Effector memory CD8-positive, alpha-beta T cell (primary cell): ENCODE measurements around the gene ANKS1A.
A peak's percentile ranks its signal among the peaks of the same experiment; 100 is the strongest.

Experiments used
- ATAC-seq: fragments of 150-1000 bp; cut with Tn5 transposase; replicated peaks from 2 replicates; pipeline ENCODE4 v1.10.0; 2021; ENCODE audit warnings: mild to moderate bottlenecking, moderate library complexity
- DNase-seq, 3 experiments: peaks; one replicate each; pipeline ENCODE4 v3.0.0; 2021
- H3K27ac Mint-ChIP-seq, 2 donors: one replicate each; pipeline ENCODE4 v1.8.0; 2022; ENCODE audit warnings: mild to moderate bottlenecking in 2 of 2, mixed read lengths in 2 of 2, moderate library complexity in 2 of 2
- H3K27me3 Mint-ChIP-seq, 2 donors: one replicate each; pipeline ENCODE4 v1.8.0; 2022; ENCODE audit warnings: mixed read lengths in 2 of 2
- H3K36me3 Mint-ChIP-seq: one replicate; pipeline ENCODE4 v1.8.0; 2022; ENCODE audit warnings: mild to moderate bottlenecking, moderate library complexity, mixed read lengths; ENCODE audit not compliant: insufficient read depth
- H3K4me1 Mint-ChIP-seq, 2 donors: one replicate each; pipeline ENCODE4 v1.8.0; 2022; ENCODE audit warnings: low read depth in 2 of 2, mixed read lengths in 2 of 2
- H3K4me3 Mint-ChIP-seq, 2 donors: one replicate each; pipeline ENCODE4 v1.8.0; 2022; ENCODE audit warnings: mild to moderate bottlenecking in 2 of 2, mixed read lengths in 2 of 2, moderate library complexity in 2 of 2
- H3K9me3 Mint-ChIP-seq, 2 donors: one replicate each; pipeline ENCODE4 v1.8.0; 2022; ENCODE audit warnings: mixed read lengths in 2 of 2

The ANKS1A gene

GRCh38 chr6:35046103-35046502 lies 157.0 kb downstream of the ANKS1A start:
- no peak for ATAC-seq
- no peaks in the 10 kb centered on the region for H3K9me3 Mint-ChIP-seq
- peak overlapping the region in 1 of 2 donors; percentile 10 for H3K27ac Mint-ChIP-seq
- H3K36me3 Mint-ChIP-seq = peaks cover 5% of the 10 kb centered on the region
- peaks cover 8 to 10% of the 10 kb centered on the region in 2 donors for H3K4me1 Mint-ChIP-seq
- no peak for DNase-seq
- no peaks in the 10 kb centered on the region for H3K27me3 Mint-ChIP-seq
- H3K4me3 Mint-ChIP-seq = no peak overlapping the region

- DNase-seq (no peak), ATAC-seq (no peak)
- Mint-ChIP-seq H3K9me3 (no peaks in the 10 kb centered on the region), H3K36me3 (peaks cover 7% of the 10 kb centered on the region), H3K4me1 (peaks cover 8 to 10% of the 10 kb centered on the region in 2 donors), H3K27ac (no peak overlapping the region), H3K27me3 (no peaks in the 10 kb centered on the region), H3K4me3 (no peak overlapping the region)
Measured at GRCh38 chr6:35046862-35047261, 157.8 kb downstream of the ANKS1A start.

GRCh38 chr6:35047265-35048011 lies 158.4 kb downstream of the ANKS1A start:
- ATAC-seq (peak; percentile 17), DNase-seq (no peak)
- Mint-ChIP-seq H3K4me3 (peak overlapping the region in 1 of 2 donors; percentile 28), H3K9me3 (no peaks in the 10 kb centered on the region), H3K27ac (peak overlapping the region in 1 of 2 donors; percentile 59), H3K4me1 (peaks cover 8 to 10% of the 10 kb centered on the region in 2 donors), H3K27me3 (no peaks in the 10 kb centered on the region), H3K36me3 (peaks cover 7% of the 10 kb centered on the region)

- peak overlapping the region in 1 of 2 donors; percentile 28 for H3K4me3 Mint-ChIP-seq
- H3K27ac Mint-ChIP-seq = peak overlapping the region in 1 of 2 donors; percentile 59
- ATAC-seq = no peak
- H3K36me3 Mint-ChIP-seq = peaks cover 7% of the 10 kb centered on the region
- no peak for DNase-seq
- no peaks in the 10 kb centered on the region for H3K27me3 Mint-ChIP-seq
- H3K9me3 Mint-ChIP-seq = no peaks in the 10 kb centered on the region
- H3K4me1 Mint-ChIP-seq = peaks cover 7 to 8% of the 10 kb centered on the region in 2 donors
Measured at GRCh38 chr6:35048031-35048613, 159.1 kb downstream of the ANKS1A start.

- no peak overlapping the region for H3K27ac Mint-ChIP-seq
- H3K27me3 Mint-ChIP-seq = no peaks in the 10 kb centered on the region
- peaks cover 7% of the 10 kb centered on the region for H3K36me3 Mint-ChIP-seq
- no peaks in the 10 kb centered on the region for H3K9me3 Mint-ChIP-seq
- ATAC-seq = peak; percentile 76
- no peak for DNase-seq
- peaks cover 7 to 8% of the 10 kb centered on the region in 2 donors for H3K4me1 Mint-ChIP-seq
- no peak overlapping the region for H3K4me3 Mint-ChIP-seq
Measured at GRCh38 chr6:35048631-35049083, 159.6 kb downstream of the ANKS1A start.

- DNase-seq = no peak
- Mint-ChIP-seq H3K27me3 (no peaks in the 10 kb centered on the region), H3K4me3 (no peak overlapping the region), H3K27ac (no peak overlapping the region), H3K4me1 (peaks cover 7 to 8% of the 10 kb centered on the region in 2 donors), H3K36me3 (peaks cover 3% of the 10 kb centered on the region), H3K9me3 (no peaks in the 10 kb centered on the region)
- ATAC-seq = no peak
Measured at GRCh38 chr6:35049156-35049735, 160.2 kb downstream of the ANKS1A start.

GRCh38 chr6:35049900-35050756 lies 161.1 kb downstream of the ANKS1A start:
- Mint-ChIP-seq H3K27ac (no peak overlapping the region), H3K9me3 (no peaks in the 10 kb centered on the region), H3K36me3 (peaks cover 3% of the 10 kb centered on the region), H3K4me1 (peaks cover 7 to 8% of the 10 kb centered on the region in 2 donors), H3K27me3 (no peaks in the 10 kb centered on the region), H3K4me3 (no peak overlapping the region)
- no peak for DNase-seq
- no peak for ATAC-seq

- H3K27ac Mint-ChIP-seq = no peak overlapping the region
- H3K4me1 Mint-ChIP-seq = peaks cover 7 to 8% of the 10 kb centered on the region in 2 donors
- no peak for ATAC-seq
- no peak for DNase-seq
- H3K9me3 Mint-ChIP-seq = no peaks in the 10 kb centered on the region
- H3K4me3 Mint-ChIP-seq = no peak overlapping the region
- H3K27me3 Mint-ChIP-seq = no peaks in the 10 kb centered on the region
- H3K36me3 Mint-ChIP-seq = peaks cover 3% of the 10 kb centered on the region
Measured at GRCh38 chr6:35050757-35051330, 161.8 kb downstream of the ANKS1A start.

- Mint-ChIP-seq H3K4me3 (no peak overlapping the region), H3K27ac (no peak overlapping the region), H3K9me3 (no peaks in the 10 kb centered on the region), H3K4me1 (peaks cover 7 to 8% of the 10 kb centered on the region in 2 donors), H3K27me3 (no peaks in the 10 kb centered on the region), H3K36me3 (peaks cover 3% of the 10 kb centered on the region)
- DNase-seq (no peak), ATAC-seq (no peak)
Measured at GRCh38 chr6:35051396-35051795, 162.3 kb downstream of the ANKS1A start.

GRCh38 chr6:35051997-35052583 lies 163.0 kb downstream of the ANKS1A start:
- H3K27me3 Mint-ChIP-seq = no peaks in the 10 kb centered on the region
- peaks cover 2 to 4% of the 10 kb centered on the region in 2 donors for H3K4me1 Mint-ChIP-seq
- no peaks in the 10 kb centered on the region for H3K9me3 Mint-ChIP-seq
- no peak overlapping the region for H3K4me3 Mint-ChIP-seq
- ATAC-seq (no peak), DNase-seq (no peak)
- peak overlapping the region in 1 of 2 donors; percentile 20 for H3K27ac Mint-ChIP-seq
- peaks cover 3% of the 10 kb centered on the region for H3K36me3 Mint-ChIP-seq

- peaks cover 0 to 1% of the 10 kb centered on the region in 2 donors for H3K4me1 Mint-ChIP-seq
- no peak for ATAC-seq
- no peaks in the 10 kb centered on the region for H3K27me3 Mint-ChIP-seq
- H3K9me3 Mint-ChIP-seq = no peaks in the 10 kb centered on the region
- DNase-seq = no peak
- H3K36me3 Mint-ChIP-seq = peaks cover 6% of the 10 kb centered on the region
- H3K4me3 Mint-ChIP-seq = no peak overlapping the region
- no peak overlapping the region for H3K27ac Mint-ChIP-seq
Measured at GRCh38 chr6:35052694-35053565, 163.9 kb downstream of the ANKS1A start.

- peaks cover 6% of the 10 kb centered on the region for H3K36me3 Mint-ChIP-seq
- H3K27ac Mint-ChIP-seq = no peak overlapping the region
Measured at GRCh38 chr6:35053701-35054100, 164.6 kb downstream of the ANKS1A start.

More at GRCh38 chr6:35053701-35054100, 164.6 kb downstream of the ANKS1A start:
- DNase-seq (no peak), ATAC-seq (no peak)
- Mint-ChIP-seq H3K9me3 (no peaks in the 10 kb centered on the region), H3K4me3 (no peak overlapping the region), H3K27me3 (no peaks in the 10 kb centered on the region), H3K4me1 (no peaks in the 10 kb centered on the region)
